Ovary (tissue), 9 donors: Measurements from ENCODE around the gene PTPRK. TPM values are rescaled to one million over a fixed set of nuclear protein-coding genes. Genes with fewer than 3 reads are reported as not detected.

Experiments
- DNase-seq, 5 donors: peaks; one replicate each; pipeline ENCODE4 v3.0.0-alpha.2; 2019 to 2020
- H3K27ac ChIP-seq, 2 donors: fragments of 200-600 bp; one replicate each; pipeline versions ENCODE4 v1.5.1 to v1.8.0; 2019 to 2022
- H3K27me3 ChIP-seq: fragments of 200-600 bp; one replicate; pipeline ENCODE4 v1.8.0; 2022
- H3K36me3 ChIP-seq: fragments of 200-600 bp; sonication (generic); one replicate; pipeline ENCODE4 v1.5.1; 2019
- H3K4me1 ChIP-seq: one replicate; pipeline ENCODE4 v1.8.1; 2013; ENCODE audit warnings: mild to moderate bottlenecking, moderate library complexity; ENCODE audit not compliant: insufficient read depth
- H3K4me3 ChIP-seq: fragments of 200-600 bp; sonication (generic); one replicate; pipeline ENCODE4 v1.5.1; 2017
- H3K9me3 ChIP-seq, 2 donors: fragments of 200-600 bp in 1 of 2; sonication (generic) in 1 of 2; one replicate each; pipeline versions ENCODE4 v1.5.1 to v1.8.1; 2013 to 2019; ENCODE audit warnings: mild to moderate bottlenecking in 1 of 2, moderate library complexity in 1 of 2
- EP300 ChIP-seq: sonication (generic); formaldehyde crosslinking; IDR thresholded peaks from one replicate; pipeline ENCODE4 v1.6.1; 2017; ENCODE audit warnings: antibody characterized with exemption
- POLR2A ChIP-seq: fragments of 450-650 bp; IDR thresholded peaks from one replicate; pipeline ENCODE4 v1.6.1; 2017; ENCODE audit warnings: antibody characterized with exemption, mild to moderate bottlenecking, moderate library complexity
- WGBS, 3 donors: extraction: QIAGEN DNeasy Blood & Tissue Kit in 1 of 3; methylation state at CpG; one replicate each; pipeline versions ENCODE4 v1.1.5 to v1.1.7; 2013 to 2017; 5-methylcytosine and 5-hydroxymethylcytosine counted together
- intact Hi-C, 4 donors: fragments of 100-400 bp; cut with DNase I; formaldehyde crosslinking; loops; one replicate each; pipeline versions ENCODE4 v1.11.0 to v1.15.1; 2022 to 2023
- polyA plus RNA-seq, 2 donors: library from polyadenylated mRNA; stranded (reverse); fragments of 200-250 nt in 1 of 2; fragments of 350-450 nt in 1 of 2; fragmentation: Illumina TruSeq in 1 of 2; extraction: RNeasy Lipid Tissue Mini Kit (QIAGEN cat#74804) in 1 of 2; gene quantifications; one replicate each; pipeline ENCODE4 v1.2.3, GENCODE V29; 2013 to 2014
- total RNA-seq, 7 donors: library from RNA; depleted of rRNA in 2 of 7; stranded (reverse); fragments of >200 nt in 2 of 7; fragmentation: NEBNext Ultra II Directional in 3 of 7; extraction: Animal tissue kit (Norgen Biotek cat#: 25700) in 3 of 7; gene quantifications; one replicate each; pipeline versions ENCODE4 v1.1.0 to v1.2.4, GENCODE V29; 2016 to 2023
- TF ChIP-seq, protein P1 (sequence below), 3 donors: fragments of 450-650 bp in 2 of 3; fragments of 200-600 bp in 1 of 3; IDR thresholded peaks; one replicate each; pipeline versions ENCODE4 v1.5.1 to v1.8.0; 2016 to 2022; ENCODE audit warnings: antibody characterized with exemption in 3 of 3, mild to moderate bottlenecking in 1 of 3
- donor health status: DM: no; HTN: no; CAD: no; lungs with moderate emphysema.
- donor health status: DM: no; HTN: no; CAD: no.
- donor health status: Bipolar disorder and iron deficiency.
- donor health status: DM: yes; HTN: yes; CAD: no.
- donor health status: DM: no; HTN: no; CAD: no.
- donor health status: DM: yes; HTN: yes; CAD: no.

The PTPRK gene
- total and polyA plus RNA-seq, 9 donors = 24.0 to 50.7 (median 44.1) TPM

DNA sequence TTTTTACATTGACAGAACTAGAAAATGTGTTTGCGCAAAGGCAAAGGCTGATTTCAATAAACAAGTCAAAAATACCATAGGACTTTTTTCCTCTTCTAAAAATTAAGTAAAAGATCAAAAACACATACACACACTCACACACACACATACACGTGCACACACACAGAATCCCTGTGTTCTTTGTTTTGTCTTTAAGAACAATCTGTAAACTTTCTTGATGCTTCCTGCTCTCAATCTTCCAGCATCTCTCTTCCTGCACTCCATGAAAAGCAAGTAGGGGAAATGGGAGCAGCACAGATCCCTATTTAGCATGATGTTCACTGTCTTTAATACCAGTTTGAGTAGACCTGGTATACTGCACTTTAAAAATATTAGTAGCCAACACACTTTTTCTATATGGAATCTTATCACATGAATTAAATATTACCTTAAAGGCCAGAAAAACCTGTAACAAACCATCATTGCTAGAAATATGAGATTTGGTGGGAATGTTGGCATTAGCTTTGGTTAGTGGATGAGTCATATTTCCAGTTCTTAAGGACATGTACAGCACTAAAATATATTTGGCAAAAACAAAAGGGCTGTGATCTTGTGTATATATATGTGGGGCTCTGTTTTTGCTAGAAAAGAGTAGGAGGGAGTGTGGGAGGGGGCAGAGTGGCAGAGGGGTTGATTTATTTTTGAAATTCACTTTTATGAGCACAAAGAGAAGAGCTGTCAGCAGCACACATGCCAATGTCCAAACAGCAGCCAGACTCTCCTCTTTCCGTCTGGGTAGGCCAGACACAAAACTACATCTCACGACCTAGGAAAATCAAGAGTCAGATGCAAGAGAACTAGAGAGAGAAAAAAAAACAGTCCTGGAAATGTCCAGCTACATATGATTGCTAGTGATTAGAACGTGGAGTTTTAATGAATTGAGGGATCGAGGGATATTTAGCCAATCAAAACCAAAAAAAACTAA, 4.6 kb downstream of the PTPRK start:
- no peak overlapping the region for H3K4me3 ChIP-seq
- no peaks in the 10 kb centered on the region for H3K27me3 ChIP-seq
- H3K4me1 ChIP-seq = peaks cover 6% of the 10 kb centered on the region
- TF ChIP-seq, protein P1, sequence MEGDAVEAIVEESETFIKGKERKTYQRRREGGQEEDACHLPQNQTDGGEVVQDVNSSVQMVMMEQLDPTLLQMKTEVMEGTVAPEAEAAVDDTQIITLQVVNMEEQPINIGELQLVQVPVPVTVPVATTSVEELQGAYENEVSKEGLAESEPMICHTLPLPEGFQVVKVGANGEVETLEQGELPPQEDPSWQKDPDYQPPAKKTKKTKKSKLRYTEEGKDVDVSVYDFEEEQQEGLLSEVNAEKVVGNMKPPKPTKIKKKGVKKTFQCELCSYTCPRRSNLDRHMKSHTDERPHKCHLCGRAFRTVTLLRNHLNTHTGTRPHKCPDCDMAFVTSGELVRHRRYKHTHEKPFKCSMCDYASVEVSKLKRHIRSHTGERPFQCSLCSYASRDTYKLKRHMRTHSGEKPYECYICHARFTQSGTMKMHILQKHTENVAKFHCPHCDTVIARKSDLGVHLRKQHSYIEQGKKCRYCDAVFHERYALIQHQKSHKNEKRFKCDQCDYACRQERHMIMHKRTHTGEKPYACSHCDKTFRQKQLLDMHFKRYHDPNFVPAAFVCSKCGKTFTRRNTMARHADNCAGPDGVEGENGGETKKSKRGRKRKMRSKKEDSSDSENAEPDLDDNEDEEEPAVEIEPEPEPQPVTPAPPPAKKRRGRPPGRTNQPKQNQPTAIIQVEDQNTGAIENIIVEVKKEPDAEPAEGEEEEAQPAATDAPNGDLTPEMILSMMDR (IDR thresholded peaks at IDR 0.05) = no peak
- no peak for TF ChIP-seq POLR2A
- TF ChIP-seq EP300 = no peak
- no peak for DNase-seq
- H3K9me3 ChIP-seq = no peaks in the 10 kb centered on the region
- intact Hi-C loops = no loop called here
- 49 to 61% (median 54%) methylated on average over 6 of the region's 6 CpGs for WGBS, 3 donors
- no peak overlapping the region for H3K27ac ChIP-seq
- H3K36me3 ChIP-seq = no peaks in the 10 kb centered on the region

DNA sequence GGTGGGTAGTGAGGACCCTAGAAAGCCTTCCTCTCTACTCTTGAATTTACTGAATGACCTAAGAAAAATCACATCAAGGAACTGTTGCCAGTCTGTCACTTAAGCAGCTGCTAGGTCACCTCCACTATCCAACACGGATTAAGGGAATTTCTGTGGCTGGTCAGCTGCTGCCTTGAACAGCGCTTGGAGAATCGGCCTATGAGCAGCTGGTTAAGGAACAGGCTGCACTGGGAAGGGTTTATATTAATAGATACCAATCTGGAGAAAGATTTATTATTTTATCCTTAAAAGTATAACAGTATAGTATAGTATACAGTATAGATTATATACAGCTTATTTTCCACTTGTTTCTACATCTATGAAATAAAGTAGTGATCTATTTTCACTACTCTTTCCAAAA, 6.5 kb downstream of the PTPRK start:
- intact Hi-C loops = no loop called here
- Histone ChIP-seq H3K27ac (no peak overlapping the region), H3K4me1 (peaks cover 6% of the 10 kb centered on the region)

DNA sequence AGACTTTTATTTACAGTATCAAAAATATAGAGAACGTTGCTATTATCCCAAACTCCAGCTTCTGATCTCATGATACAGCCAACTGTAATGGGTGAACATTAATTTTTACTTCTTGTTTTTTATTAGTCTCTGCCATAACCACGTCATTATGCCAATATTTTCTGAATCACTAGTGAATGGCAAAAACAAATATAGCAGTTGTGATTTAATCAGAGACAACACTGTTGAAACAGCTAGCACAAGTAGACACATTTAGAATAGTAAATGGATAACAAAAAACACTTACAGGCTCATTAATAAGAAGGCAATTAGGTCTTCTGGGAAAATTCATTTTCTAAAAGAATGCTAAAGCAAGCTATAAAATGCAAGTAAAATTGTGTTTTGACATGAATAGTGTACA, 8.1 kb downstream of the PTPRK start:
- WGBS, 3 donors = 82 to 92% (median 90%) methylated on average over 2 of the region's 2 CpGs
- TF ChIP-seq, protein P1 (IDR thresholded peaks at IDR 0.05) = no peak
- TF ChIP-seq POLR2A = no peak
- TF ChIP-seq EP300 = no peak
- H3K4me1 ChIP-seq = peaks cover 12% of the 10 kb centered on the region
- H3K4me3 ChIP-seq = no peak overlapping the region
- no peaks in the 10 kb centered on the region for H3K27me3 ChIP-seq
- H3K36me3 ChIP-seq = no peaks in the 10 kb centered on the region
- no peaks in the 10 kb centered on the region for H3K9me3 ChIP-seq
- no peak for DNase-seq
- H3K27ac ChIP-seq = no peak overlapping the region
- intact Hi-C loops = no loop called here

More for the DNA sequence above, 6.5 kb downstream of the PTPRK start:
- DNase-seq = no peak
- no peaks in the 10 kb centered on the region for H3K36me3 ChIP-seq
- no peaks in the 10 kb centered on the region for H3K27me3 ChIP-seq
- H3K9me3 ChIP-seq = no peaks in the 10 kb centered on the region
- no peak for TF ChIP-seq EP300
- TF ChIP-seq, protein P1 (IDR thresholded peaks at IDR 0.05) = no peak
- no peak for TF ChIP-seq POLR2A
- H3K4me3 ChIP-seq = no peak overlapping the region
- 86 to 91% (median 88%) methylated on average over 3 of the region's 3 CpGs for WGBS, 3 donors

DNA sequence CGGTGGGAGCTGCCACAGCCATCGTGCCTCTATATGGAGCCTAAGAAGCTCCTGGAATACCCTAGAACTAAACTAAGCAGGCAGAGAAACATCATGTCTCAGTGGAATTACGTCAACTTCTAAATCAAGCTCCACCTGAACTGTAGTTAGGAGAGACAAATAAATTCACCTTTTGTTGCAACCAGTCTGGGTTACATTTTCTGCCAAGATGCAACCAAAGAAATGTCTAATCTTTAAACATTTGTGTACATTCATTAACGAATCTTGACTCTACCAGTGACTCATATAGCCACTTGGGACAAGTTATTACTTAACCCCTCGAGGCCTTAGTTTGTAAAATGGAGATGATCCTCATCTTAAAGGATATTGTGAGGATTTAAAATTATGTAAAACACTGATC, 8.9 kb downstream of the PTPRK start:
- Histone ChIP-seq H3K36me3 (no peaks in the 10 kb centered on the region), H3K4me3 (no peak overlapping the region), H3K27me3 (no peaks in the 10 kb centered on the region), H3K4me1 (peaks cover 11% of the 10 kb centered on the region), H3K27ac (no peak overlapping the region), H3K9me3 (no peaks in the 10 kb centered on the region)
- 78 to 82% (median 82%) methylated on average over 5 of the region's 5 CpGs for WGBS, 3 donors
- intact Hi-C loops = no loop called here
- no peak for TF ChIP-seq POLR2A
- no peak for DNase-seq

DNA sequence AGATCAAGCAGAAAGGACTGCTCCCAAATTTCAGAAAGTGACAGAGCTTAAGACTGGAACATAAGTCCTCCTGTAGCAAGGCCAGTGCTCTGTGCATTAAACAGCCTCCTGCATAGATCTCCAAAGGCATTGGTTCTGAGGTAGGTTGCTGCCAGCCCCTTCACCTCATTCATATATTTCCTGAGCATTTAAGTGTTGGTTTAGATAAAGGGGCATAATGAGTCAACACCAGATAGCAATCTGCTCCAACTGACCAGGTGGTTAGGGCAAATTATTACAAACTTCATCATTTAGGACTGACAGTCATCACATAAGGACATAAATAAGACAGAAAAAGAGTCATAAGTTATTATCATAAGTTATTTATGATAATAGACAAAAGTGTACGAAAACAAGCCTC, 10.7 kb downstream of the PTPRK start:
- no peak overlapping the region for H3K4me3 ChIP-seq
- H3K9me3 ChIP-seq = no peaks in the 10 kb centered on the region
- no peak for TF ChIP-seq POLR2A
- TF ChIP-seq, protein P1 (IDR thresholded peaks at IDR 0.05) = no peak
- TF ChIP-seq EP300 = no peak
- intact Hi-C loops = no loop called here
- no peaks in the 10 kb centered on the region for H3K36me3 ChIP-seq
- peaks cover 11% of the 10 kb centered on the region for H3K4me1 ChIP-seq
- no peak for DNase-seq
- H3K27ac ChIP-seq = no peak overlapping the region
- H3K27me3 ChIP-seq = no peaks in the 10 kb centered on the region
- 97 to 99% (median 97%) methylated on average over 1 of the region's 1 CpG for WGBS, 3 donors
